Effector CD8-positive, alpha-beta T cell (primary cell): ENCODE data around the gene GSTO1.
A peak's percentile ranks its signal among the peaks of the same experiment; 100 is the strongest.

ENCODE experiments used
- DNase-seq: peaks from one replicate; lab custom pipeline; 2025; lab: John Stamatoyannopoulos, UW

The GSTO1 gene

GRCh38 chr10:104251443-104251842, 3.2 kb upstream of the GSTO1 start:
- no peak for DNase-seq

GRCh38 chr10:104252368-104252767, 2.3 kb upstream of the GSTO1 start:
- no peak for DNase-seq

GRCh38 chr10:104253106-104253505, 1.6 kb upstream of the GSTO1 start:
- no peak for DNase-seq

GRCh38 chr10:104253606-104254410, 884 bp upstream of the GSTO1 start:
- no peak for DNase-seq

- no peak for DNase-seq
Measured at GRCh38 chr10:104255311-104255981, 754 bp downstream of the GSTO1 start.

- DNase-seq, result no peak
Measured at GRCh38 chr10:104256335-104256961, 1.8 kb downstream of the GSTO1 start.

- DNase-seq, result no peak
Measured at GRCh38 chr10:104257235-104257634, 2.5 kb downstream of the GSTO1 start.

- no peak for DNase-seq
Measured at GRCh38 chr10:104258209-104258608, 3.5 kb downstream of the GSTO1 start.

GRCh38 chr10:104259456-104259855, 4.8 kb downstream of the GSTO1 start:
- no peak for DNase-seq

GRCh38 chr10:104259999-104260774, 5.5 kb downstream of the GSTO1 start:
- no peak for DNase-seq

- DNase-seq, result no peak
Measured at GRCh38 chr10:104260775-104261115, 6.1 kb downstream of the GSTO1 start.

GRCh38 chr10:104262055-104262454, 7.4 kb downstream of the GSTO1 start:
- DNase-seq, result no peak

GRCh38 chr10:104264783-104265182, 10.1 kb downstream of the GSTO1 start:
- no peak for DNase-seq

- no peak for DNase-seq
Measured at GRCh38 chr10:104267721-104268404, 13.2 kb downstream of the GSTO1 start.

- DNase-seq, result no peak
Measured at GRCh38 chr10:104268405-104268712, 13.7 kb downstream of the GSTO1 start.

GRCh38 chr10:104268713-104269645, 14.3 kb downstream of the GSTO1 start, which contains the start of gene GSTO2:
Gene GSTO2 (plus strand): TSS chr10:104269184. CDS start chr10:104274916, 5,732 bp downstream.
- DNase-seq, result peak; percentile 96

GRCh38 chr10:104273286-104273685, 18.6 kb downstream of the GSTO1 start:
- no peak for DNase-seq

GRCh38 chr10:104273899-104274575, 19.3 kb downstream of the GSTO1 start:
- DNase-seq, result no peak

- DNase-seq, result peak; percentile 12
Measured at GRCh38 chr10:104274762-104275721, 20.4 kb downstream of the GSTO1 start.
